ENCODE data around the gene SMOC2. TPM values are rescaled to one million over a fixed set of nuclear protein-coding genes. Genes with fewer than 3 reads are reported as not detected.

SMOC2 gene, protein sequence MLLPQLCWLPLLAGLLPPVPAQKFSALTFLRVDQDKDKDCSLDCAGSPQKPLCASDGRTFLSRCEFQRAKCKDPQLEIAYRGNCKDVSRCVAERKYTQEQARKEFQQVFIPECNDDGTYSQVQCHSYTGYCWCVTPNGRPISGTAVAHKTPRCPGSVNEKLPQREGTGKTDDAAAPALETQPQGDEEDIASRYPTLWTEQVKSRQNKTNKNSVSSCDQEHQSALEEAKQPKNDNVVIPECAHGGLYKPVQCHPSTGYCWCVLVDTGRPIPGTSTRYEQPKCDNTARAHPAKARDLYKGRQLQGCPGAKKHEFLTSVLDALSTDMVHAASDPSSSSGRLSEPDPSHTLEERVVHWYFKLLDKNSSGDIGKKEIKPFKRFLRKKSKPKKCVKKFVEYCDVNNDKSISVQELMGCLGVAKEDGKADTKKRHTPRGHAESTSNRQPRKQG
- total RNA-seq: not detected

DNA sequence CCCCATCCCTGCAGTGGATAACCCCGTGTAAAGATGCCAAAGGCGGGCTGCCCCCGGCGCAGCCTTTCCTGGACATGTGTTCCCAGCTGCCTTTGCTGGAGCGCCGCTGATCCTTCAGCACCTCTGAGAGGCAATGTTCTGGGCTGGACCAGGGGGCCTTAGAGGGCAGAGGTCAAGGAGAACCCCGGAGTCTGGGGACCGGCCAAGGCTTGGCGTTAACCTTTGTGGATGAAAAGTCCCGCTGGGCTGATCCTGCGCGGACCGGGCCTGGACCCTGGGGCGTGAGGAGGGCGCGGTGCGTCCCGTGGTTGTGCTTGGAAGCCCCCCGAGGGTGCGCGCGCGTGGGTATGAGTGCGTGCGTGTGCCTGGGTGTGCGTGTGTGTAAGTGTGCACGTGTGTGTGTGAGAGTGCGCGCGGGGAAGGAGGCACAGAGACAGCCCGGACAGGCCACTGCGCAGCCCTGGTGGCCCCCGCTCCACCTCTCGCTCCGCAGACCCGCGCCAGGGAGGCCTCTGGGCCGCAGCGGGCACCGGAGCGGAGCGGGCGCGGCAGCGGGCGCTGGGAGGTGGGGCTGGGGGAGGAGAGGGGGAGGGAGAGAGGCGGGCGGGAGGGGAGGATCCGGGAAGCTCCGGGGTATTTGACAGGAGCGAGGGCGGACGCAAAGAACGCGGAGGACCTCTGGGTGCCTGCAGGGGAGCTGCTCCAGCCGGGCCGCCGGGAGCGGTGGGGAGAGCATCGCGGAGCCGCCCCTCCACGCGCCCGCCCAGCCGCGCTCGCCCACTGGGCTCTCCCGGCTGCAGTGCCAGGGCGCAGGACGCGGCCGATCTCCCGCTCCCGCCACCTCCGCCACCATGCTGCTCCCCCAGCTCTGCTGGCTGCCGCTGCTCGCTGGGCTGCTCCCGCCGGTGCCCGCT, at the start of gene SMOC2:
TSS of gene SMOC2 (plus strand) at position 665 of the 914 bp plus-strand sequence. CDS start at position 852, 187 bp downstream.

Other genes with a start within 250 kb of the SMOC2 start
- gene DACT2, start 121.4 kb upstream of the SMOC2 start, total RNA-seq: not detected